GM10266 (cell line): ENCODE results near the gene TMEM132D.

Experiments used
- DNase-seq: peaks from one replicate; pipeline ENCODE4 v3.0.0; 2012; ENCODE audit errors: extremely low spot score
- CTCF ChIP-seq: IDR thresholded peaks from 2 replicates; pipeline ENCODE4 v1.5.1; 2012; ENCODE audit warnings: mild to moderate bottlenecking, low read depth; ENCODE audit not compliant: control insufficient read depth, insufficient read depth; ENCODE audit errors: missing control alignments

The TMEM132D gene

DNA sequence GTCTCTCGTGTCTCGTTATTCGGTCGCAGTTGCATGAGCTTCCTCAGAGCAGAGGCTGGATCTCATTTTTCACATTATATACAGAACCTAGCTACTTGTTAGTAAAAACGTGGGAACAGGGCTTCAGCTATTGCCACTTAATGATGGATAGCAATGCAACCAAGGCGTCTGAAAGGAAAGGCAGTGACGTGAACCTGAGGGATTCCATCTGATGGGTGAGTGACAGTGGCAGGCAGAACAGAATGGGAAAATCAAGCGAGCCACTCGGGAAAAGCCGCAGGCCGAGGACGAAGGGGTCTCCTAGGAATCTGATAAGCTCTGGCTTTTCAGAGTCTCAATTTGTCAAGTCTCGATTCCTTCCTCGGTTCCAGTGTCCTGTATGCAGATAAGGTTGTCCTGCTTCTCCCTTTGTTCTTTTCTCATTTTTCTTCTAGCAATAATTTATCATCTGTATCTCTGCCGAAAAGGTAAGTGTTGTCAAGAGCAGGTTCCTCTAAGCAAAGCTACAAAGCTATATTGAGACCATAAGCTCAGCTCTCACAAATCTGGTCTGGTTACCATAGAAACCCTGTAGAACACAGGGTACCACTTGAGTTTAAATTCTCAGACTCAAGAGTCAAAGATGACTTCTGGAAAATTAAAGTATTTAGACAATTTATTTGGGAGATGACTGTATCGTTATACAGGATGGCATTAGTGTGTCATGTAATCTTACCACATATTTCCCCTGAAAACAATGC lies 633.9 kb downstream of the TMEM132D start:
- no peak for TF ChIP-seq CTCF
- DNase-seq: no peak

GRCh38 chr12:129258781-129259318 lies 645.0 kb downstream of the TMEM132D start:
- no peak for TF ChIP-seq CTCF
- no peak for DNase-seq

DNA sequence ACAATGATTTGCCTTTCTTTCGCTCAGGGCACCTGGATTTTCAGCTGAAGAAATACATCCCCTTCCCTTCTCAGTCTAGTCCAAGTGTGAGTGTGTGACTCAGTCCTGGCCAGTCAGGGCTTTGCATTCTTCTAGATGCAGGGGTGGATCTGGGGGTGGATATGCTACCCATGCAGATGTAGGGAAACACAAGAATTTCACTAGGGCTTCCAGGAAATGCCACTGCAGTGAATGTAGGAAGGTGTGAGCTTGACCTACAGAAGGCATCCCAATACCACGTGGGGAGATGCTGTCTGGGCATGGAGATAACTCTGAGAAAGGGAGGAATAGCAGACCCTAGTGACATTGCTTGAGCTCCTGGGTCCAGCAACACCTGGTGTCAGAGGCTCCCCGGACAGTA lies 646.3 kb downstream of the TMEM132D start:
- no peak for DNase-seq
- no peak for TF ChIP-seq CTCF

DNA sequence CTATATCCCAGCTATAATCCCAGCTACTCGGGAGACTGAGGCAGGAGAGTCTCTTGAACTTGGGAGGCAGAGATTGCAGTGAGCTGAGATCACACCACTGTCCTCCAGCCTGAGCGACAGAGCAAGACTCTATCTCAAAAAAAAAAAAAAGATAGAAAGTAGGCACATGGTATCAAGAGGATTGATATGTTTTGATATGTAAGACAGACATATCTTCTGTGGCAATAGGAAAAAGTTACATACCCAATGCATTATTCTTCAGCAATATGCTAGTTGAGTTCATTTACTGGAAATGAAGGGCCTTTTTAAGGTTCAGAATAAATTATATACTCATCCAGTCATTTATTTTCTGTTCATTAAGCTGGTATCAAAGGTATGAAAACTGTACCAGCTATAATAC lies 657.2 kb downstream of the TMEM132D start:
- TF ChIP-seq CTCF: no peak
- DNase-seq: no peak

DNA sequence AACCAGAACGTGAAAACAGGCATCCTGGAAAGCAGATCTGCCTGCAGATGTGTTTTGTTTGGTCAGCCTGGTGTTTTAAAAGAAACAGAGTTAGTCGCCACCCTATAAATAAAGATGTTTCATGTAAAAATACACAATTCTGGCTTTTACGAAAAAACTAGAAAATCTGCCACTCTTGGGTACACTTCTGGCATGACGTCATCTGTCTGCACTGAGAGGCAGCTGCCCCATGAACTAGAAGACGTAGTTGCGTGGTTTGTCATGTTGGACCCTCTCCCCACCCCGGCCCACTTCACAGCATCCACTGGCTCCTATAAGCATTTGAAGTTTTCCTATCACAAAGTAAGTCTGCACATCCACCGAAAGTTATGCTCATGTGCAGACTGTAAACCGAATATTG lies 658.1 kb downstream of the TMEM132D start:
- no peak for DNase-seq
- TF ChIP-seq CTCF: no peak

DNA sequence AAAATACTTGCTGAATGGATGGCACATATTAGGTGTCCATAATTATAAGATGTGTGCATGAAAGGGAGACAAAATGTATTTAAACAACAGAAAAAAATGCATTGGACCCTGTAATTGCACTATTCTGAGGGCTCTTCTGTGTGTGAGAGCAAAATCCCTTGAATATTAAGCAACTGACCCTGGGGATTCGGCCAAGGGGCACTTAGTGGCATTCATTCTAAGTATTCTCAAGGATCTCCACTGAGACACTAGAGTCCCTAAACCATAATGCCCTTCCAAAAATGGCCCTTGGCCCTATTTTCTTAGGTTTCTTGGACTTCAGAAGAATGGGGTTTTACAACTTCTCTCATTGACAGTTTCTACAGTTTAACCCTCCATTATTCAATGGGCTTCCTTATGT lies 662.0 kb downstream of the TMEM132D start:
- TF ChIP-seq CTCF: no peak
- DNase-seq: no peak

- no peak for TF ChIP-seq CTCF
- no peak for DNase-seq
These were observed 665.9 kb downstream of the TMEM132D start for GRCh38 chr12:129237881-129238280.
